ENCODE measurements around the gene NEDD4.

- TF ChIP-seq CTCF (IDR thresholded peaks at IDR 0.05) (no peak), POLR2A (IDR thresholded peaks at IDR 0.05) (no peak)
These were observed 24.1 kb upstream of the NEDD4 start for GRCh38 chr15:56017511-56017910.

Data from testis (tissue), 2 donors.